GM04503 (cell line): ENCODE data around the gene APBB1.

ENCODE experiments used
- DNase-seq: peaks from one replicate; pipeline ENCODE4 v3.0.0-alpha.2; 2012; ENCODE audit warnings: low read depth

The APBB1 gene

GRCh38 chr11:6419009-6419631, at the start of gene APBB1:
Gene APBB1, minus strand, starts transcription at chr11:6419094. Its CDS starts 7,747 bp downstream, at chr11:6411347.
- no peak for DNase-seq

DNA sequence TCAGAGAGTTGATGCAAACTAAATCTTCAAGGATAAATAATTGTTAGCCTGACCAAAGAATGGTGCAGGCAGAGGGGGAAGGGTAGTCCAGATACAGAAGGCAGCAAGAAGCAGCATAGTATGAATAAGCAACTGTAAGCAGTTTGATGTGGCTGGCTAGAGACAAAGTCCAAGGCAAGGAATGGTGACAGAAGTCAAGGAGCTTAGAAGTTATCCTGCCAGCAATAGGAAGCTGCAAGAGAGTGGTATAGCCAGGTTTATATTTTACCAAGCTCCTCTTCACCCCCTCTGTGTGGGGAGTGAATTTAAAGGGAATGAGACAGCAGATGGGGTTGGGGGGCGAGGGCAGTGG, 40.2 kb upstream of the APBB1 start:
- DNase-seq, result no peak

- DNase-seq, result no peak
Observed at GRCh38 chr11:6458352-6459098, 39.6 kb upstream of the APBB1 start.

DNA sequence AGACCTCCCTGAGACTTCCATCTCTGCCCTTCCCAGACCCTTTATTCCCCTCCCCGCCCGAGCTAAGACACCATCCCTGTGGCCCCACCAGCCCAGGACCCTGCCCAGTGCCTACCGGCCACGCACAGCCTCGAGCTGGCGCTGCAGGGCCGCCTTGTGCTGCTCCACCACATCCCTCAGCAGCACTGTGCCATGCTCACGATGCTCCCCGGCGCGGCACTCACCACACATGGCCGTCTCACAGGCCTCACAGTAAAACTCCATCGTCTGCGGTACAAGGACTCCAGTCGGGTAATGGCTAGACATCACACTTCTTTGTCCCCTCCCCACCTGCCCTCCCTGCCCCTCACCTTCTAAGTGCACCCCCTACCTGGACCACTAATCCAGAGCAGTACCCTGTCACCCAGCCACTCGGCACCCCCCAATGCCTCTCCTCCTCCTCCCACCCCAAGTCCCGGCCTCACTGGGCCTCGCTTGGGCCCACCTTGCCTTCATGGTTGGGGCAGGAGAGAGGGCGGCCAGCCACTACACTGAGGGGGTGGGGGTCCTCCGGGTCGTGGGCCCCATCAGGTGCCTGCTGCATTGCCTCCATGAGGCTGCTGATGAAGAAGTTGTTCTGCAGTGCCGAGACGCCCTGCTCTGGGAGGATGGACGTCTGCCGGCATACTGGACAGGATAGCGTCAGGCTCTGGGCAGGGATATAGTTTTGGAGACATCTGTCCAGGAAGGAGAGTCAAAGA, 38.9 kb upstream of the APBB1 start:
- DNase-seq, result no peak

DNA sequence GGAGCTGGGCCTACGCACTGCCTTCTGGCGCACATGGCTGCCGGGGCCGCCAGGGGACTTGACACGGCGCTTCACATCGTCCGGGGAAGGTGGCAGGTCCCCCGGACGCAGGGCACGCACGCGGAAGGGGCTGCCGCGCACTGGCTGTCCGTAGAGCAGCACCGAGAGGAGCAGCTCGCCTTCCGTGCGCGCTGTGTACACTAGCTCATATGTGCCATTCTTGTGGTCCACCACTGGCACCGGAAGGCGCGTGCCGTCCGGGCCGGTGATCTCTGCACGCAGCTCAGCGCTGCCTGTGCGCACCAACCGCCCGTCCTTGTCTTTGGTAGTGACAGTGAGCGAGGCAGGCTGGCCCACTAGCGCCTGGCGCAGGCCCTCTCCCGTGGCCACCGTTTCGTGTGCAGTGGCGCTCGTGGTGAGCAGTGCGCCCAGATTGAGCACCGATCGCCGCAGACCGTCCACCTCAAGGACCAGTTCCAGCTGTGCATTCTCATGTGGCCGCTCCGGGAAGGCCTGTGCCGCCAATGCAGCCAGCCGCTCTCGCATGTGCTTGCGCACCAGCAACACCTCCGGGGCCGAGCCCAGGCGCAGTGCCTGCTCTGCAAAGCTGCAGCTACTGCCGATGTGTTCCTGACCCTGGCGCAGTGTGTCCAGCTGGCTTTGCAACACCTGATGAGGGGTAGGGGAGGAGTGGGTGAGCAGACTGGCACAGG, 37.6 kb upstream of the APBB1 start:
- no peak for DNase-seq

- no peak for DNase-seq
Observed at GRCh38 chr11:6455070-6455469, 36.2 kb upstream of the APBB1 start.

GRCh38 chr11:6453152-6453551, 34.3 kb upstream of the APBB1 start:
- no peak for DNase-seq

DNA sequence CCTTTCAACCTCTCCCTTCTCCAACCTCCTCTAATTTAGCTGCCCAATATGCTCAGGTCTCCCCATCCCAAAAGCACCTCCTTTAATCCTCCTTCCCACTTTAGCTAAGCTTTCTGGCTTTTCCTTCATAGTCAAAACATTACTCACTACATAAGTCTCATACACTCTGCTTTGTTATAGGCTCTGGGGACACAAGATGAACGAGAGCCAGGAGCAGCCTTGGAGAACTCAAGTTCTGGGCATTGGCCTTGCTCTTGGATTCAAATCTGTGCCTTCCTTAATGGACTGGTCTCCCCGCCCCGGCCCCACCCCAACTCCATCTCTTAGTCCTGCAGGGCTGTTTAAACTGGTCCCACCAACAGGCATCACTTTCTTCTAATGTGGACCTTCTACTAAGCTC, 33.3 kb upstream of the APBB1 start:
- DNase-seq, result no peak

- no peak for DNase-seq
Observed at GRCh38 chr11:6448574-6448973, 29.7 kb upstream of the APBB1 start.

GRCh38 chr11:6443269-6444003, 24.5 kb upstream of the APBB1 start:
- DNase-seq, result no peak

- no peak for DNase-seq
Observed at GRCh38 chr11:6442441-6442840, 23.5 kb upstream of the APBB1 start.

- no peak for DNase-seq
Observed at GRCh38 chr11:6440906-6441358, 22.0 kb upstream of the APBB1 start, which contains the start of gene HPX. Gene HPX, minus strand, starts transcription at chr11:6440987. Its CDS starts 24 bp downstream, at chr11:6440963.

GRCh38 chr11:6438979-6439571, 20.2 kb upstream of the APBB1 start:
- no peak for DNase-seq

DNA sequence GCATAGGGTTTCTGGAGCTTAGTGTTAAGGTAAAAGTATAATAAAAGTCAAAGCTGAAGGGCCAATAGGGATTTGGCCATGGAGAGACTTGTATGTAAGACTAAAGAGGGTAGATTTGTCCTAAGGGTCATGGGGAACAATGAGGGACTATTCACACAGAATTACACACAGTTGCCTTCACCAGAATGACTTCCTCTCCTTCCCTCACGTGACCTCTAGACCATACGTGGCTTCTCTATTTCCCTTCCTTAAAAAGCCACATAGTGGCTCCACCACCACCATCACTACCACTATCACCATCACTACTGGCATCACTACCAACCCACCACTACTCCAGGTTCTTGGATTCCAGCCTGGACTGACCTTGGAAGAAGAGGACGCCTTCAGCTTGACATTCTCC, 19.1 kb upstream of the APBB1 start:
- DNase-seq, result no peak

GRCh38 chr11:6437423-6437822, 18.5 kb upstream of the APBB1 start:
- DNase-seq, result no peak

- no peak for DNase-seq
Observed at GRCh38 chr11:6433998-6434660, 15.2 kb upstream of the APBB1 start.

- peak; percentile 76 for DNase-seq
Observed at GRCh38 chr11:6431861-6432260, 13.0 kb upstream of the APBB1 start.

DNA sequence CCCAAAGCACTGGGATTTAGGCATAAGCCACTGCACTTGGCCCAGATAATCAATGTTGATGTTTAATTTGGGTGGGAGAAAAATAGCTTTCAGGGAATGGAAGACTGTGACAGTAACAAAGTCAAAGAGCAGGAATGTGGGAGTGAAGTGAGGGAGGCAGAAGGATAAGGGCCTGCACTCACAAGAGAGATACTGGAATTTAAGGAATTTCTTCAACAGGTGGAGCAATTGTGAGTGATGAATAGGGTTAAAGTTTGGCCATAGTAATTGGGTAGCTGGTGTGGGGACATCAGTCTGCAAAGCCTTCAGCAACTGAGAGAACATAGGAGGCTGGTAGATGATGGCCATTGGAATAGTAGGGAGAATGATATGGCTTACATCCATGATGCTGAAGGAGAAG, 8.6 kb upstream of the APBB1 start:
- no peak for DNase-seq

GRCh38 chr11:6420677-6421076, 1.8 kb upstream of the APBB1 start:
- no peak for DNase-seq

DNA sequence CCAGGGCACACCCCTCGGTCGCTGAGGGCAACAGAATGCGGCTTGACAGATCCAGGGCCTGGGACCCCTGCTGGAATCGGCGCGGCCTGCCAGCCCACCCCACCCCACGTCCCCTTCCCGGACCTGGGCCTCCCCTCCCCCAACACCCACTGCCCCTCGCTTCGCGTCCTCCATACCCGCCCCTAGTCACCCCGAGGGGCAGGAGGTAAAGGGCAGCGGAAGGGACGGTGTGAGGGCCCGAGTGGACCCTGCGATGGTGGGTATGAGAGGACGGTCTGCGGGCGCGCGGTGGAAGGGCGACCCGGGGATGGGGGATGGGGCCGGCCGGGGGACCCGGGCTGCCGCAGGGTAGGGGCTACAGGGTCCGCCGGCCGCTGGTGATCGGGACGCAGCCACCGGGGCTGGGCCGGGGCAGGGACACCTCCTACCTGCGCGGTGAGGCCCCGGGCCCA, 311 bp downstream of the APBB1 start:
- no peak for DNase-seq
